Activated naive CD4-positive, alpha-beta T cell treated with Interleukin-2 at 50 U/mL for 16 hours (primary cell): ENCODE data around the gene RGPD4.

Experiments used
- DNase-seq: peaks from one replicate; pipeline ENCODE4 v3.0.0-alpha.2; 2020

RGPD4 gene

DNA sequence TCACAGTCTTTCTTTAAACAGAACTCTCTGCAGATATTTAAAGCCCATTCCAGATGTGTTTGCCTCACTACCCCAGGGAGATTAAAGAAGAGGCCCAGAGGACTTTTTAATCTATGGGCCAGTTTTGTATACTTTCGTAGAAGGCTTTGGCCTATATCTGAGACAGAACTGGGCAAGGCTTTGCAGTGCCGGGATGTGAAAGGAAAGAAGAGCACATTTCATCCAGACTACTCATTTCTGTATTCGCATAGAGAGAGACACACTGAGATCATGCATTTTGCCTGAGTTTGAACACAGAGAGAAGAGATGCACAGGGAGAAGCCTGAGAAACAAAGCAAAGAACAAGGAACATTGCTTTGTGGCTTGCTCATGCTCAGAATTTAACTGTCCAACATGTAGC lies 104.7 kb downstream of the RGPD4 start:
- DNase-seq = no peak

DNA sequence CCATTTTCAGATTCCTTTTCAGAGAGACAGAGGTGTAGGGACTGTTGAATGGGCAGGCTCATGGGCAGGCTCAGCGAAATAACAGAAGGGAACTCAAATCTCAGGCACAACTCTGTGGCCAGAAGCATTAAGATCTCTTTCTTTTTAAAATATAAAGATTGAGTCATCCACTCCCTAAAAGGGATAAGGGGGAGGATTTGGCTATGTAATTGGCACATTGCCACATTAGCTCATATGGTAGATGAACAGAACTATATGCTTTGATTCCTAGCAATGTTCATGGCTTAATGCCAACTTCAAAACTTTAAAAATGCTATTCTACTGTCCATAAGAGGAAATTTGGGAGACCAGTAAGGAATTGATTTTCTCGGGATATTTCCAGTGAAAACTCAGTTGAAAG lies 105.8 kb downstream of the RGPD4 start:
- no peak for DNase-seq

DNA sequence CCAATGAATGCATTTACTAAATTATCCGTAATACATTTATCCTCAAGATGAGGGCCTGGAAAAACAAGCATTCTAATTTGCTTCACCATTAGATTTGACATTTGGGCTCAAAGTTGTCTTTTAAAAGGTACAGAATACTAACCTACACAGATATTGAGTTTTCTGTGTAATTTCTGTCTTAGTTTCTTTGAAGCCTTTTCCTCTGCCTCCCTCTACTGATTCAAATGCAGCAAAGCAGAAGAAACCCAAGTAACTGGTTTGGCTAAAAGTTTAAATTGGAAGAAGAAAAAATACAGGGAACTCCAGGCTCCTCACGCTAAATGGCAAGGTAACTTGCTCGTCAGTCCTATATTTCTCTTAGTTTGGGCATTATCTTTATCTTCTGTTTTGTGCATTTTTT lies 106.3 kb downstream of the RGPD4 start:
- no peak for DNase-seq

DNA sequence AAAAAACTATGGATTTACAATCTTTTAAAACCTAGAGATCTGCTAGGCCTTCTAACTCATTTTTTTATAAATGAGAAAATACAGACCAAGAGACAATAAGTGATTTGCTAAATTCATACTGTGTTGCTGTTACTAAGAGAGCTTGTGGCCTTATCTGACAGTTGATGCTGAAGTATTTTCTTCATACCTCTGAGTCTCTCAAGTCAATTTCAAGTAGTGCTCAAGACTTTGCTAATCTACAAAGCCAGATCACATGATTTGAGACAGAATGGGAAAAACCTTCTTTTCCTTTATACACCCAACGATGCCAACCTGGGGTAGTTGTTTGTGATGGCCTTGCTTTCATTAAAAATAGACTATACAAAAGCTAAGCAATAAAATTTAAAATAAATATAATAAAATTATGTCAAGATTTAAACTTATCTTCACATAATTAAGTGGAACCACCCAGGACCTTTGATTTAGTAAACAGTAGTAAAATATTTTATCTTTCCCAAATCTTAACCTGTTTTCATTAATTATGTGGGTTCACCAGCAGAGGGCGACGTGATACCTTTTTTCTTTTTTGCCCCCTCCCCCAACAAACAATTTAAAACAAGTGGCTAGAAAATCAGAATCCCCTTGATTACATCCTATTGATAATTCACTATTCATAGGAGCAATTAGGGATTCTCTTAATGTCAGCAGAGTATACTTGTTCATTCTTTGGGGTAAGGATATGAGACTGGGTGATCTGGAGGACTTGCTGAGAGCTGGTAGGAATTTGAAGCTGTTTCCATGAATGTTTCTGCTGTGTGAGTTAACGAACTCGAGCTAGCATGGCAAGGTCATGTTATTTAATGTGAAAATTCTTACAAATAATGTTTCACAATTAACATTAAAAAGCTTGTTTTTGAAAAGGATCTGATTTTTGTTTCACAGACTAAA lies 110.0 kb downstream of the RGPD4 start:
- DNase-seq = no peak
